ENCODE measurements around the gene STKLD1. TPM values are rescaled to one million over a fixed set of nuclear protein-coding genes. Genes with fewer than 3 reads are reported as not detected.

Gene STKLD1
- total and polyA plus RNA-seq, 9 of the 15 experiments (the other 6 are each of a cell fraction or from before 2014, with no cell fraction given) = 0.10 to 0.65 (median 0.33) TPM; not detected in 2

DNA sequence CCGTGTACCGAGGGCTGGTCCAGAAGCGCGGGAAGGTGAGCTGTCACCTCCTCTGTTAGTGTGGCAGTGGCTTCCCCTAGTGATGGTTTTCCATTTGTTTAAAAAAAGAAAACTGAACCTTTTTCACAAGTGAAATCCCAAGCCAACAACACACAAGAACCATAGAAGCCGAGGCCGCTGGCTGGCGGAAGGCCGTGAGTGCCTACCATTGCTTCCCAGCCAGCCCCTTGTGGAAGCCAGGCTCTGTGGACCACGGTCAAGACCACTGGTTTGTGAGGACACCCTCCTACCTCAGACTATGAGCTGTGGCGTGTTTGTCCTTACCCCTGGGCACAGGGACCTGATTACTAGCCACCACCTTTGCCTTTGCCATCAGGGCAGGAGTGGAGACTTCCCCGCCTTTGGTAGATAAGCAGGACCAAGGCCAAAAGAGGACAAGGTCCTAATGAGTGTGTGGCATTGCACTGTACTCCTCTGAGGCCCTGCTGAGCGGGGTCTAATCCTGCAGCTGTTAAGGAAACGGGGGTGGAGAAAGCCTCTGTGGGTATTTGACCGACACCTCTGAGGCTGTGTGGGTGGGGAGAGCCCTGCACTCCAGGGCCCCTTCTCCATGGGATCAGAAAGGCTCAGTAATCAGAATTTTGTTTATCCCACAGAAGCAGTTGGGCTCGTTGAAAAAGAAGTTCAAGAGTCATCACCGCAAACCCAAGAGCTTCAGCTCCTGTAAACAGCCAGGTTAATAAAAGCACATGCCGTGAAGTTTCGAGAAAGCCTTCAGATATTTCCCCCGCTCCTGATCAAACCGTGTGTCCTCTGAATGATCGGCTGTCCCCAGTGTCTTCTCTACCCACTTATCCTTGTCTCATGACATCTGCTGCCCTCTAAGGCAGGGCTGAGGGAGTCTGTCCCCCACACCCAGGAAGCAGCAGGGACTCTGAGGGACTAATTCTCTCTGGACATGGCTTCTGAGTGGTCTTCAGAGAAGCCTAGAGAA is 15.5 kb upstream of the STKLD1 start (continued):
- TF ChIP-seq PTRF (tag; IDR thresholded peaks at IDR 0.05) = no peak
- peak; percentile 61 for TF ChIP-seq POLR2A (conservative IDR thresholded peaks at IDR 0.05)
- TF ChIP-seq, protein P1, sequence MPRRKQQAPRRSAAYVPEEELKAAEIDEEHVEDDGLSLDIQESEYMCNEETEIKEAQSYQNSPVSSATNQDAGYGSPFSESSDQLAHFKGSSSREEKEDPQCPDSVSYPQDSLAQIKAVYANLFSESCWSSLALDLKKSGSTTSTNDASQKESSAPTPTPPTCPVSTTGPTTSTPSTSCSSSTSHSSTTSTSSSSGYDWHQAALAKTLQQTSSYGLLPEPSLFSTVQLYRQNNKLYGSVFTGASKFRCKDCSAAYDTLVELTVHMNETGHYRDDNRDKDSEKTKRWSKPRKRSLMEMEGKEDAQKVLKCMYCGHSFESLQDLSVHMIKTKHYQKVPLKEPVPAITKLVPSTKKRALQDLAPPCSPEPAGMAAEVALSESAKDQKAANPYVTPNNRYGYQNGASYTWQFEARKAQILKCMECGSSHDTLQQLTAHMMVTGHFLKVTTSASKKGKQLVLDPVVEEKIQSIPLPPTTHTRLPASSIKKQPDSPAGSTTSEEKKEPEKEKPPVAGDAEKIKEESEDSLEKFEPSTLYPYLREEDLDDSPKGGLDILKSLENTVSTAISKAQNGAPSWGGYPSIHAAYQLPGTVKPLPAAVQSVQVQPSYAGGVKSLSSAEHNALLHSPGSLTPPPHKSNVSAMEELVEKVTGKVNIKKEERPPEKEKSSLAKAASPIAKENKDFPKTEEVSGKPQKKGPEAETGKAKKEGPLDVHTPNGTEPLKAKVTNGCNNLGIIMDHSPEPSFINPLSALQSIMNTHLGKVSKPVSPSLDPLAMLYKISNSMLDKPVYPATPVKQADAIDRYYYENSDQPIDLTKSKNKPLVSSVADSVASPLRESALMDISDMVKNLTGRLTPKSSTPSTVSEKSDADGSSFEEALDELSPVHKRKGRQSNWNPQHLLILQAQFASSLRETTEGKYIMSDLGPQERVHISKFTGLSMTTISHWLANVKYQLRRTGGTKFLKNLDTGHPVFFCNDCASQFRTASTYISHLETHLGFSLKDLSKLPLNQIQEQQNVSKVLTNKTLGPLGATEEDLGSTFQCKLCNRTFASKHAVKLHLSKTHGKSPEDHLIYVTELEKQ (CRISPR knock-in tag; IDR thresholded peaks at IDR 0.05) = no peak
- TF ChIP-seq, protein P2, sequence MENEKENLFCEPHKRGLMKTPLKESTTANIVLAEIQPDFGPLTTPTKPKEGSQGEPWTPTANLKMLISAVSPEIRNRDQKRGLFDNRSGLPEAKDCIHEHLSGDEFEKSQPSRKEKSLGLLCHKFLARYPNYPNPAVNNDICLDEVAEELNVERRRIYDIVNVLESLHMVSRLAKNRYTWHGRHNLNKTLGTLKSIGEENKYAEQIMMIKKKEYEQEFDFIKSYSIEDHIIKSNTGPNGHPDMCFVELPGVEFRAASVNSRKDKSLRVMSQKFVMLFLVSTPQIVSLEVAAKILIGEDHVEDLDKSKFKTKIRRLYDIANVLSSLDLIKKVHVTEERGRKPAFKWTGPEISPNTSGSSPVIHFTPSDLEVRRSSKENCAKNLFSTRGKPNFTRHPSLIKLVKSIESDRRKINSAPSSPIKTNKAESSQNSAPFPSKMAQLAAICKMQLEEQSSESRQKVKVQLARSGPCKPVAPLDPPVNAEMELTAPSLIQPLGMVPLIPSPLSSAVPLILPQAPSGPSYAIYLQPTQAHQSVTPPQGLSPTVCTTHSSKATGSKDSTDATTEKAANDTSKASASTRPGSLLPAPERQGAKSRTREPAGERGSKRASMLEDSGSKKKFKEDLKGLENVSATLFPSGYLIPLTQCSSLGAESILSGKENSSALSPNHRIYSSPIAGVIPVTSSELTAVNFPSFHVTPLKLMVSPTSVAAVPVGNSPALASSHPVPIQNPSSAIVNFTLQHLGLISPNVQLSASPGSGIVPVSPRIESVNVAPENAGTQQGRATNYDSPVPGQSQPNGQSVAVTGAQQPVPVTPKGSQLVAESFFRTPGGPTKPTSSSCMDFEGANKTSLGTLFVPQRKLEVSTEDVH (IDR thresholded peaks at IDR 0.05; ENCODE audit: low read depth, partially characterized antibody) = peak; percentile 25

All from K562 (cell line).